Measurements from ENCODE around the gene STARD10.

DNA sequence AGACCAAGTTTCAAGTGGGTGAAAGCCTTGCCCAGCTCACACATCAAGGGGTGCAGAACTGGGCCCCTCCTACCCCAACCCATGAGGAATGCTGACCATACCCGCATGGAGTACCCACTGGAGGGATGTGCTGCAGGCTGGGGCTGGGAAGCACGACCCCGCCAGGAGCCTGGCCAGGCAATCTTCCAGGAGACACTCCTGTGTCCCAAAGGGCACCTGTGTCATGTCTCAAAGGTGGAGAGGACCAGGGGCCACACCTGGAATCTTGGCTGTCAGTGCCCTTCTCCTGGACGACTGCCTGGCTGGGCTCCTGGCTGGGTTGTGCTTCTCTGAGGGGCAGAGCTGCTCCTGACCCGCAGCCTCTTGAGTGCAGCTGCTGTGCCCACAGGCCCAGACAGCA lies 48.3 kb downstream of the STARD10 start:
- TF ChIP-seq POLR2A (IDR thresholded peaks at IDR 0.05) (no peak), CTCF (IDR thresholded peaks at IDR 0.05) (no peak)

All from testis (tissue), 2 donors.